AG08395 (cell line): ENCODE data around the gene GRIK2.

Source experiments
- DNase-seq: peaks from one replicate; pipeline ENCODE4 v3.0.0; 2012; ENCODE audit warnings: mixed read lengths, low spot score

The GRIK2 gene

DNA sequence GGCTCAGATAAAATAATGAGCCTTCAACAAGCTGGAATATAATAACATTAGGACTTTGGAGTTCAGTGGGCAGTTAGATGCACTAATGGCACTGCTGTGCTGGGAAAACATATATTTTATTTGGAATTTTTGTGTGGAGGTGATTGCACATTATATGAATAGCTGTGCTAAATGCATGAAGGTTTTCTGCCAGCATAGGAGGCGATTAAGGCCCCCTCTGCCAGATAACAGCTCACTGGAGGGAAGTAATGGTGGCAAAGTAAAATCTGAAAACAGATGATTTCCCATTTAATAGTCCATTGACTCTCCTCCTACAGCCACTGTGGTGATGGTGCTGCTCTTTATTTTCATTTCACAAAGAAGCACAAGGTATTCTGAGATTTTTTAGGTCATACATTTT lies 326.0 kb downstream of the GRIK2 start:
- DNase-seq = no peak

DNA sequence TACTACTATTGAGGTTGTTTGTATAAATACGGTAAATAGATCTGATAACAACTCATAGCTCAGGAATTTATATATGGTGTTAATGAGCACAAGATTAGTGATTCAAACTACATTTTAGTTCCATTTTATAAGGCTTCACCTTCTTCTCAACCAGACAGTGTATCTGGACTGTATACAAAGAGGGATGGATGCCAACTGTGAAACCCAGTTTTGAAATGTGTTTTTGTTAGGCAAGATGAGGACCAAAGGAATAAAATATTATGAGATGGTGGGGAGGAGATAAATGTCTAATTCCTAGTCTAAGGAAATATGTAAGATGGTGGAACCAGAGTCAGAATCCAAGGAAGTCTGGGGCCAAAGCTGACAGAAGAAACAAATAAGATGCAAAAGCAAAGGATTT lies 329.0 kb downstream of the GRIK2 start:
- peak; percentile 2 for DNase-seq

DNA sequence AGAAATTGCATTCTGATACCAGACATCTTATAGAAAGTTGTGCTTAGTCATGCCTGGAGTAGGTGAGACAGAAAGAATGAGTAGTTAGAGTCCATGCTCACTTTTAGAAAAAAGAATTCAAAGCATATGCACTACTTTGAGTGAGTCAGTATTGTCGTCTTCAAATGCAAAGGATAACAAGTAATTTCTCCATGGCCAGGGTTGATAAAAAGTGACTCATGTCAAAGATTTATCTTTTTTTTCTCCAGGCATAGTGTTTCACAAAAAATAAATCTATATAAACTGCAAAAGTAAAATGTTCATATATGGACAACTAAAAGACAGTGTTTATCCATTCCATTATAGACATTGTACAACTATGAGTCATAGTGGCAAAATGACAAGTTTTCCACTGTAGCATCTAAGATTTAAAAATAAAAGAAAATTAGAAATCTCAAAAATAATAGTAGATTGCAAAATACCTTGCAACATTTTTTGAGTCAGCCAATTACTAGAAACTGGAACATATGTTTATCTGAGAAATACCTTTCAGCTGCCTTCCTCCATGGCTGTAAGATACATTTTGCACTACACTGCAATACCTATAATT lies 329.6 kb downstream of the GRIK2 start:
- peak; percentile 47 for DNase-seq

DNA sequence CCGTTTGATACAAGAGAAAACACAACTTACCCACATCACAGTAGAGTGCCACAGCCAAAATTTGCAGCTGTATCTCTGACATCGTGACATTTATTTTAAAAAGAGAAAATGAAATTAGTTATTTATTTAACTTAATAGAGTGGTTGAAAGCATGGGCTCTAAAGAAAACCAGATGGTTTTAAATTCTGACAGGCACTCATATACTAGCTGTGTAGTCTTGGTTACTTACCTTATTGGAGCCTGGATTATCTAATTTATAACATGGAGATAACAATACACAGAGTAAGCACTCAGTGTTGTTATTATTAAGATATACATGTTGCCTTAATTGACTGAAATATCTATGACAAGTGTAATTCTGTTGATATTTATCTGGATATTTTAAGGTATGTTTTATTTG lies 334.9 kb downstream of the GRIK2 start:
- no peak for DNase-seq

DNA sequence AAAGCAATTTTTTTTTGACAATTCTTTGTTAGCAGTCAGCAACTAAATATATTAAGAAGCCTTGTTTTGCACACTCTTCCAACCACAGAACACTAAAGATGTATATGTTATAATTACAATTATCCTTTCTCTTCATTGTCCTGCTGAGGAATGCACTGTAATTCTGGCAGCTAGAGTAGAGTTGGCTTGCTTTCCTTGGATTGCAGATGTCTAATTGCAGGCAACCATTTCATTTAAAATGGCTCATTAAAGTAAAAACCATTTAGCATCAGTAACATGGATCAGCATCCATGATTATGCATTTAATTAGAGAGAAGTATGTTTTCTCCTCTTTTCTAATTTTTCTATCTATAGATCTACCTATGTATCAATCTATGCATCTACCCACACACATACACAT lies 335.4 kb downstream of the GRIK2 start:
- DNase-seq = no peak

DNA sequence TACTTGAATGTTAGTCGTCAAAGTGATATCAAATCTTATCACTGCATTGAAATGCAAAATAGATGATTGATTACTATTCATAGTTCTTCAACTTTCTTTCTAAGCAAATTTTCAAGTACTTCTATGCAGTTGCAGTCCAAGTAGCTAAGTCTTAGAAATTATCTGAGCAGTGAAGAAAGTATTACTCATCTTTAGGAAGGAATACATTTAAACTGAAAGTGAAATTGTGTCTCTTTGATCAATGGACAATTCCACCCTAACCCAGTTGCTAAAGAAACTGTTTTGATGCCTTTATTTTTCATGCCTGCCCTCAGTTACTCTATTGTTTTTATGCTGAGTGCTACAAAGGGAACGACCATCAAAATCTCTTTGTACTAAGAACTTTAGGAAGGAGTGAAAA lies 337.4 kb downstream of the GRIK2 start:
- DNase-seq = no peak

DNA sequence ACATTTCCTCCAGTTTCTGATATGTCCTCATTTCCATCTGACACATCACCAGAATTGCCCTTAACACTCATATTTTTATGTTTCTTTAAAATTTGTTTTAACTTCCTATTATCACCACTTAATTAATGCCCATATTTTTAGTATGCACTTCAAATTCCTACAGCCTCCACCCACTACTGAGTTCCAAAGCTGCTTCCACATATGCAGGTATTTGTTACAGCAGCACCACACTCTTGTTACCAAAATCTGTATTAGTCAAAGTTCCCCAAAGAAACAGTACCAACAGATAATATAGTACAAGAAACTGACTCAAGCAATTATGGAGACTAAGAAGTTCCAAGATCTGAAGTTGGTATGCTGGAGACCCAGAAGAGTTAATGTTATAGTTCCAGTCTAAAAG lies 340.4 kb downstream of the GRIK2 start:
- DNase-seq = no peak

DNA sequence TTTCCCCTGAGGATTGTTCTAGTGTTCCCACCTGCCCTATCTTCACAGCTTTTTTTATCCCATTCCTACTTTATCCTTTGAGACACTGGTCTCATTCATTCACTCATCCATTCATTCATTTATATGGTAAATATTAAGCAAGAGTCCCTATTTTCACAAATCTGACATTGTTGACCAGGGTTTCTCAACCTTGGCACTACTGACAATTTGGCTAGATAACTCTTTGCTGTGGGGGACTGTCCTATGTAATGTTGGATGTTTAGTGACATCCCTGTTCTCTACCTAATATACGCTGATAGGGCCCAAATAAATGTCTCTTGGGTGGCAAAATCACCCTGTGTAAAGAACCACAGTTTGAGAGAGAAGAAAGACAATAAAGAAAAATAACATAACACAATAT lies 345.0 kb downstream of the GRIK2 start:
- no peak for DNase-seq

DNA sequence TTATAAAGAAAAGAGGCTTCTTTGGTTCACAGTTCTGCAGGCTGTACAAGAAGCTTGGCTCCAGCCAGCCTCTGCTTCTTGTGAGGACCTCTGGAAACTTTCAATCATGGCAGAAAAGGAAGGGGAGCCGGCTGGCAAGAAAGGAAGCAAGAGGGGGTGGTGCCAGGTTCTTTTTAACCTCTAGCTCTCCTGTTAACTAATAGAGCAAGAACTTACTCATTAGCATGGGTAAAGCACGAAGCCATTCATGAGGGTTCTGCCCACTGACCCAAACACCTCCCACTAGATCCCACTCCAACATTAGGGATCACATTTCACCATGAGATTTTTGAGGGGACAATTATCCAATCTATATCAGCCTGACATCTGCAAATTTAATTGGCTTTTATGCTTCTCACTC lies 347.1 kb downstream of the GRIK2 start:
- no peak for DNase-seq

DNA sequence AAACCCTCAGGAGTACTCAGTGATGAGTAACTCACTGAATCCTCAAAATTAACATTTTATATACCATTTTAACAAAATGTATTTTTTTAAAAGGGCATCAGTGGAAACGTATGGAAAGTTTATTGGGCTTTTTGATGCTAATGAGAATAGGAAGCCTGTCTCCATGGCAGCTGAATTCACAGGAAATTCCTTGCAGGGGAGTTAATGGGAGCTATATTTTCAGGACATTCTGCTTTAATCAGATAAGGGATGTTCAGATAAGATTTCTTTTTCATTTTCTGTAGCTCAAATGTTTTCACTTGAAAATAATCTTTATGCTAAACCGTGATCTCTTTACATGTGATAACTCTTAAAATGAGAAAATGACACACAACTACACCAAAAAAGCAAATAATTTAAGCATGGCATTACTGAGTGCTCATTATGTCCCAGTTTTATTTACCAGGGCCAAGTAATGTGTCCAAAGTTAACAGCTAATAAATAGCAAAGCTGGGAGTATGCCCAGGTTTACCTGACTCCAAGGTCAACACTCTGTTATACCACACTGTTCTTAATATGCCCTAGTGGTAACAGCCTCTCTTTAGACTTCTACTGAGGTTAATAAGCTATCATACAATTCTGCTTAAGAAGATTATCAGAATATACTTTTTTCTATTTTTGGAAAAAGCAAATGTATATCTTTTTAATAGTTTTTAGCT lies 348.1 kb downstream of the GRIK2 start:
- no peak for DNase-seq

DNA sequence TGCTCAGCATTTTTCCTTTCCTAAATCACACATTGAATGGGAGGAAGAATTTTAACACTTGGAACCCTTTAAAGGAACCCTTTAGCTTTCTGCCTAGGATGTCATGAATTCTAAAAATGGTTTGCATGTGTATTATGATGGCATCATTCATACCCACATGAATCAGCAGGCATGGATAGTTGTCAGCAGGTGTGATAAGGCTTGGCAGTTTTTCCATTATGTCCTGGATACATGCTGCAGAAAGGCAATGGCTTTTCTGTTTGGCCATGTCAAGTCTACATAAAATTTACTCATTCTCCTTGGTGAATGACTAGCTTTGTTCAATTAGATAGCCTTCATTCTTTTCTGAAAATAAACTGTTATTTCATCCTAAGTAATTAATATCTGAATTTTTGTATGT lies 353.7 kb downstream of the GRIK2 start:
- DNase-seq = no peak

DNA sequence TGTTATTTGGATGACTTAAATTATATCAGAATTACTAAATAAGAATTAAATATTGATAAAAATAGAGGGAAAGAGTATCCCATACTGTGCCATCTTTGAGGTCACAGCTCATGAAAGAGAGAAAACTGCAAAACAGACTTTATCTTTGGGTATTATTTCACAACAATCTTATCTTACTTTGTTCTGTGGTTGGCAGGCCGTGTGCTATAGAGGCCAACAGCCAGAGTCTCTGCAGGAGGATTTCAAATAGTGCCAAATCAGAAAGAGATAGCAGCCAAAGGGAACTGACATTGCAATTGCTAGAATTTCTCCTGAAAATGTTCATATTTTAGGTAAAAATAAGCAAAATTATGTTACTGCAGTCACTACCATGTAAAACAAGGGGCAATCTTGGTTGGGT lies 354.2 kb downstream of the GRIK2 start:
- no peak for DNase-seq

DNA sequence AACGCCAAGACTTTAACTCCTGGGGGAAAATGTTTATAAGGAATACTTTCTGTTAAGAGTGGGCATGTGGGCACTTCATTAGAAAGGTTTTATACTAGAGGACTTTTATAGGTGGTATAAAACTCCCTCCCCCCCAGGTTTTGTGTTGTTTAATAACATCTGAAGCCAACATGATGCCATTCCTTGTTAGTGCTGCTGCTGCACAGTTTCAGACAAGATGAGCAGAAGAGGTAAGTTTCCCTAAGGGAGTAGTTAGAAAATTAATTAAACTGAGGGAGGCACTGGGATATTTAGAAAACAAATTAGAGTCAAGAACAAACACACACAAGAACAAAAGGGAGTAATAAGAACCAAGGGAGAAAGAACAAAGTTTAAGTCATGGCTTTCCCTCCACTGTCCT lies 362.4 kb downstream of the GRIK2 start:
- no peak for DNase-seq

DNA sequence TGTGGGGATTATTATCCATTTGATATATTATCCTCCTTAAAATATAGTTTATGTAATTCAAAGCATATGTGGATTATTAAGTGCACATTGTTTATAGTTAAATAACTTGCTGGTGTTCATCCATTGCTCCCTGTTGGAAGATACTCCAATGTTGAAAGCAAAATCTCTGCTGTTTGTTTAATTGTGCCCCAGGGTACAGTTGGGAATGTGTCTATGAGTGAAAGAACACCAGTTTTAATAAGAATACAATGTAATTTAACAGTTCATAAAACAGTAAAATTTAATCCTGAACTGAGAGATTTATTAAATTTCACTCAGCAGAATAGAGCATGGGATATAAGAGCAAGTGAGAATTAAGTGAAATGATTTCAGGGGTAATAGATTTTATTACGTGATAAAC lies 364.9 kb downstream of the GRIK2 start:
- no peak for DNase-seq

DNA sequence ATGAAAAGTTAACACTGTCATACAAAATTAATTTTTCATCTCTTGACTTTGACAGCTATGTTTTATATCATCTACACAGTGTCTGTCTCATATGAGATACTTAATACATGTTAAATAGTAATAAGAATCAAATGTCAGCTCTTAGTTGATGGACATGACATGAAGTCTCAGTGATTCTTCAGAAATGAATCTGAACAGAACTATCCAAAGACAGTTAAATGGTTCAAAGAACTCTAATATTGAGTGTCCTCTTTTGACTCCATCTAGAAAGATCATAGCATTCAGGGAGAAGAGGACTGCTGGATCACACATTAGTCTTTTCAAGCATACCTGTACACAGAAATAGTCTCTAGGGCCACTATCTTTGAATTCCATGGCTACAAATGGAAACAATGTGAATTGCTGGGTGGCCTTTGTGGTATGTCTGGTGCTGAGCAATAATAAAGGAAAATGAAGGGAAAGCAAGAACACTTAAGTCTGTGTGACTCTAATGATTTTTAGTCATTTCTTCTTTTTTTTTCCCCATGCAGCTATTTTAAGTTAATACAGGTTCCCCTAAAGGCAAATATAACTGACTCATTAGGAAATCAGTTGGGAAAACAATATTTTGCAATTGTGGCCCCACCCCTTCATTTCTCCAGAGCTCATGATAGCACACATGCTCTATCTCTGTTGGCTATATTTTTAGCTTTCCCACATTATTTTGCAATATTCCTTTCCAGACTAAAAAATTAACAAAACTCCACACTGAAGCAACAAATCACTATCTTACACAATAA lies 367.5 kb downstream of the GRIK2 start:
- peak; percentile 63 for DNase-seq

DNA sequence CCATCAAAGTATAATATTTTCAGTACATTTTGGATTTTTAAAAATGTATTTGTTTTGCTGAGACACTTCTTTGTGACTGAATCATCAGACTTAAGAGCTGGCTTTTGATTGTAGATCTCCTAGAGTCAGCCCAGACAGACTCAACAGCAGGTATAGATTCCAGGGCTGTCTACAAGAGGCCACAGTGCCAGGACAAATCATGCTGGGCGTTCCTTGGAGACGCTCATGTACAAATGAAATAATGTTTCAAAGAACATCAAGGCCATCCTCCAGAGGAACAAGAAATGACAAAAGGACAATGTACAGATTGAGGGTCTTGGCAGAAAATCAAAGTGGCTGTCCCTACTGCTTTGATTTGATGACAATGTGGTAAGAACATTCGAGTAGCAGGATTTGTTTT lies 369.3 kb downstream of the GRIK2 start:
- no peak for DNase-seq

DNA sequence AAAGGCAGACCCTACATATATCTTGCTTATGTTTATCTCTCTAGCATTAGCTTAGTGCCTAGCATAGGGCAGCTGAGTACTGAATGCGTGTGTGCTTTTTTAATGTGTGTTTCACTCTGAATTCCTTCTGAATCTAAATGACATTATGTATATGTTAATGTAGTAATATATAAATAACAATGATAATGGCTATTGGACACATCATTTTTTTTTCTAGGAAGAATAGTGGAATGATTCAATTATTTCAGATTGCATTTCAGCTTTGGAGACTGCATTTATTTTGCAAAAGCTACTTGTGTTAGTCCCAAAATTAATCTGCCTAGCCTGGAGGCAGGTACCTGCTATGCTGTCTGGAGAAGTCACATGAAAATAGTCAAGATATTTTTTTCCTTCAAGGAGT lies 371.8 kb downstream of the GRIK2 start:
- DNase-seq = no peak

DNA sequence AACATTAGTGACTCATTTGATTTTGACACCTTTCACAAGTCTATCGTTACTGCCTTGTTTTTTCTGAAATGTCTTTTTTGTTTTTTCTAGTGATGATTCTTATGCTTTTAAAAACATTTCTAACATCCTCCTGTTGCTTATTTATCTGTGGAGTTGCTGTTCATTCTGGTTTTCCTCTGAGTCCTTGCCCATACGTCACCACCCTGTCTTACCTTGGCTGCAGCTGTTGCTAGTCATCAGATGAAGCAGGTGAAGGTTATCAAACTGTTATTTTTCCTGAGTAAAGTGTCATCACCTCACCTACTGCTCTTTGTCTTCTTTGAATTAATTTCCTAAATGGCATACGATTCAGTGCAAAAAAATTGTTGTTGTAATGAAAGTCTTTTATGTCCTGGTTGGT lies 376.6 kb downstream of the GRIK2 start:
- DNase-seq = no peak

DNA sequence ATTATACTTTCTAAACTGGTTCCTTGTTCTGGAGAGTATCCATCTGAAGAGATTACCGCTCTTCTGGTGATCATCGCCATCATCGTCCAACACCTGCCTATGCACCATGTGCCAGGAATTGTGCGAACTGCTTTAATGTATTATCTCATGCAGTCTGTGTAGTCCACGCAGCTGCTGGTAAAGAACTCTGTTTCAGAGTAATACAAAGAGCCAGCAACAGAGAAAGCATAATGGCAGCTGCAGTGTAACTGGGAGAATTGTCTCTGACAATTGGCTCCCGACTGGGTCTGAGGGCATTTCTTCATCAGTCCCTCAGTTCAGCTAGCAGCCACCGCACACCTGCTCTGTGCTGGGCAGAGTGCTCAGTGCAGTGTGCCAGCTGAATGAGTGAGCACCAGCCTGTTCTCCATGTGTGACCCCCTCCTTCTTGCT lies 383.4 kb downstream of the GRIK2 start:
- DNase-seq = no peak

DNA sequence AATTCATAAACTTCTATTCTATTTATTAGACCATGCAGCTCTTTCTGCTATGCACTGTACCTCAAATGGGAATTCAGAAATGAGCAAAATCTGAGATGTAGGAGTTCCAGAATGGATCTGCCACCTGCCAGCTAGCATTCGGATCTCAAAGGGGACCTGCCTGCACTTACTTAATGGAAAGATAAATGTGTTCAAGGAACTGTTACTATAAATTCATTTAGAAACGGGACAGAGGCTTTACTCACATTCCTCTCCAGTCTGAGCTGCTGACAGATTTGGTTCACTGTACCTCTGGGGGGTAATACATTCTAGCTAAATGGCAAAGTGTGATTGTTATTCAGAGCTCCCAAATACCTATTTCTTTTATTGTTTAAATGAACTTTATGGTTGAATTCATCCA lies 384.1 kb downstream of the GRIK2 start:
- DNase-seq = no peak

DNA sequence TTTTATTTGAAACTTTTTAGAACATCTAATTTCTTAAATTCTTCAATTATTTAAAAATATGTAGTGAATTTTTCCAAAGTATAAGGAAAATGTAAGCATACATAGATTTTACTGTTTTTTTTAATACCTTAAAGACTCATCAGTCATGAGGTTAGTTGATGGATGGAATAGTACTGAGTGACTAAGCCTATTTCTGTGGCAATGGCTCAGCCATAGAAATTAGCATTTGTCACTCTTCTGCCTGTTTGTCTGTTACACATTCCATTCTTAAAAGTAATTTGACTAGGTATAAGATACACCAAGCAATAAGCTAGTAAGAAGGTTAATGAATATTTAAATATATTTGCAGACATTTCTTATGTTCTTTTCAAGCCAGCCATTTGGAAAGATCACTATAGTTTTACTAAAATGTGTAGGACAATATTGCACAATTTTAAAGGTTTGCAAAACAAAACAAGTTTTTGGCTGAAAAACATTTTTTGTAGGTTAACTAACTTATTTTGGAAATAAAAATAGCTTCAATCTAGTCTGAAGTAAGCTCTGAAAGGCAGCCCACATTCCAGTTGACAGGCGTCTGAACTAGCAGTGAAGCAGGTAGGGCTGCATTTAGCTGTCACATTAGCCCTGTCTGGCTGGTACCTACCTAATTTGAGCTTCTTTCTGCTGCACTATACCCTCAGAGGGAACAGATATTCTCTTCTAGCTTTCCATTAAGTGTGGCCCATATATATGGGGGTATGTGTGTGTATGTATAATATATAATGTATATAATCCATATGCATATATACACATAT lies 385.7 kb downstream of the GRIK2 start:
- DNase-seq = peak; percentile 26

DNA sequence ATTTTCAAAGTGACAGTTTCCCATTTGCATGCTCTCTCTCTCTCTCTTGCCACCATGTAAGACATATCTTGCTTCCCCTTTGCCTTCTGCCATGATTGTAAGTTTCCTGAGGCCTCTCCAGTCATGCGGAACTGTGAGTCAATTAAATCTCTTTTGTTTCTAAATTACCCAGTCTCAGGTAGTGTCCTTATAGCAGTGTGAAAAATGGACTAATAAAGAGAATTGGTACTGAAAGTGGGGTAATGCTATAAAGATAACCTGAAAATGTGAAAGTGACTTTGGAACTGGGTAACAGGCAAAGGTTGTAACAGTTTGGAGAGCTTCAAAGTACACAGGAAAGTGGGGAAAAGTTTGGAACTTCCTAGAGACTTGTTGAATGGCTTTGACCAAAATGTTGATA lies 389.8 kb downstream of the GRIK2 start:
- DNase-seq = no peak

DNA sequence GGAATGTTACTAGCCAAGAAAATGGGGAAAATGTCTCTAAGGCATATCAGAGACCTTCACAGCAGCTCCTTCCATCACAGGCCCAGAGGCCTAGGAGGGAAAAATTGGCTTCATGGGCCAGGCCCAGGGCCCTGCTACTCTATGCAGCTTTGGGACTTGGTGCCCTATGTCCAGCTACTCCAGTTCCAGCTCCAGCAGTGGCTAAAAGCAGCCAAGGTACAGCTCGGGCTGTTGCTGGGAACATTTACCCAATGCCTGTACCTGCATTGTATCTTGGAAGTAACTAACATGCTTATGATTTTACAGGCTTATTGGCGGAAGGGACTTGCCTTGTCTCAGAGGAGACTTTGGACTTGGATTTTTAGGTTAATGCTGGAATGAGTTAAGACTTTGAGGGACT lies 390.6 kb downstream of the GRIK2 start:
- no peak for DNase-seq
